SK-N-SH (cell line): ENCODE results near the gene GLIS2.

Source experiments
- ELF1 ChIP-seq: IDR thresholded peaks from 2 replicates; pipeline ENCODE4 v1.4.0; 2012
- EP300 ChIP-seq, 2 experiments: IDR thresholded peaks; 2 replicates each; pipeline versions ENCODE4 v1.4.0 to v1.6.1; 2012; ENCODE audit warnings: borderline replicate concordance in 1 of 2, low read depth in 1 of 2, low read length in 1 of 2
- EZH2phosphoT487 ChIP-seq: fragments of 200-600 bp; sonication (generic); IDR thresholded peaks from 2 replicates; pipeline ENCODE4 v1.6.1; 2017; ENCODE audit warnings: low read depth, mixed run types, mild to moderate bottlenecking, antibody characterized with exemption, moderate library complexity, borderline replicate concordance
- GABPA ChIP-seq: IDR thresholded peaks from 2 replicates; pipeline ENCODE4 v1.4.0; 2012; ENCODE audit warnings: low read depth, mild to moderate bottlenecking
- NRF1 ChIP-seq: IDR thresholded peaks from 2 replicates; pipeline ENCODE4 v1.6.1; 2012; ENCODE audit warnings: low read depth, mild to moderate bottlenecking, low read length
- POLR2AphosphoS5 ChIP-seq: IDR thresholded peaks from 2 replicates; pipeline ENCODE4 v1.6.1; 2012; ENCODE audit warnings: low read depth, low read length
- RCOR1 ChIP-seq: fragments of 150-350 bp; IDR thresholded peaks from 2 replicates; pipeline ENCODE4 v1.6.1; 2017; ENCODE audit warnings: antibody characterized with exemption, low read length
- REST ChIP-seq: IDR thresholded peaks from 2 replicates; pipeline ENCODE4 v1.6.1; 2012; ENCODE audit warnings: mild to moderate bottlenecking, low read depth, low read length, moderate library complexity
- TAF1 ChIP-seq: IDR thresholded peaks from 2 replicates; pipeline ENCODE4 v1.6.1; 2012; ENCODE audit warnings: low read depth, mild to moderate bottlenecking, low read length, moderate library complexity, borderline replicate concordance
- TCF12 ChIP-seq: IDR thresholded peaks from 2 replicates; pipeline ENCODE4 v1.4.0; 2012
- USF2 ChIP-seq: fragments of 150-350 bp; IDR thresholded peaks from 2 replicates; pipeline ENCODE4 v1.6.1; 2017; ENCODE audit warnings: antibody characterized with exemption, low read length, low read depth, borderline replicate concordance
- TF ChIP-seq, protein P1 (sequence below): IDR thresholded peaks from 2 replicates; pipeline ENCODE4 v1.4.0; 2012; ENCODE audit warnings: low read depth
- TF ChIP-seq, protein P2 (sequence below): fragments of 200-600 bp; sonication (generic); IDR thresholded peaks from 2 replicates; pipeline ENCODE4 v1.6.1; 2017; ENCODE audit warnings: antibody characterized with exemption, mild to moderate bottlenecking, moderate library complexity

GRCh38 chr16:4301177-4301576 is 14.7 kb upstream of the GLIS2 start:
- TF ChIP-seq ELF1, result no peak
- TF ChIP-seq, protein P1, sequence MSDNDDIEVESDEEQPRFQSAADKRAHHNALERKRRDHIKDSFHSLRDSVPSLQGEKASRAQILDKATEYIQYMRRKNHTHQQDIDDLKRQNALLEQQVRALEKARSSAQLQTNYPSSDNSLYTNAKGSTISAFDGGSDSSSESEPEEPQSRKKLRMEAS, result no peak
- TF ChIP-seq, protein P2, sequence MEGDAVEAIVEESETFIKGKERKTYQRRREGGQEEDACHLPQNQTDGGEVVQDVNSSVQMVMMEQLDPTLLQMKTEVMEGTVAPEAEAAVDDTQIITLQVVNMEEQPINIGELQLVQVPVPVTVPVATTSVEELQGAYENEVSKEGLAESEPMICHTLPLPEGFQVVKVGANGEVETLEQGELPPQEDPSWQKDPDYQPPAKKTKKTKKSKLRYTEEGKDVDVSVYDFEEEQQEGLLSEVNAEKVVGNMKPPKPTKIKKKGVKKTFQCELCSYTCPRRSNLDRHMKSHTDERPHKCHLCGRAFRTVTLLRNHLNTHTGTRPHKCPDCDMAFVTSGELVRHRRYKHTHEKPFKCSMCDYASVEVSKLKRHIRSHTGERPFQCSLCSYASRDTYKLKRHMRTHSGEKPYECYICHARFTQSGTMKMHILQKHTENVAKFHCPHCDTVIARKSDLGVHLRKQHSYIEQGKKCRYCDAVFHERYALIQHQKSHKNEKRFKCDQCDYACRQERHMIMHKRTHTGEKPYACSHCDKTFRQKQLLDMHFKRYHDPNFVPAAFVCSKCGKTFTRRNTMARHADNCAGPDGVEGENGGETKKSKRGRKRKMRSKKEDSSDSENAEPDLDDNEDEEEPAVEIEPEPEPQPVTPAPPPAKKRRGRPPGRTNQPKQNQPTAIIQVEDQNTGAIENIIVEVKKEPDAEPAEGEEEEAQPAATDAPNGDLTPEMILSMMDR, result no peak
- no peak for TF ChIP-seq TCF12
- no peak for TF ChIP-seq POLR2AphosphoS5
- no peak for TF ChIP-seq EP300 (IDR thresholded peaks at IDR 0.05; ENCODE audit: borderline replicate concordance in 1 of 2, low read depth in 1 of 2, low read length in 1 of 2)
- TF ChIP-seq RCOR1, result no peak
- TF ChIP-seq NRF1, result no peak
- TF ChIP-seq REST, result no peak
- no peak for TF ChIP-seq EZH2phosphoT487
- no peak for TF ChIP-seq GABPA
- no peak for TF ChIP-seq TAF1
- TF ChIP-seq USF2, result no peak
